ENCODE measurements around the gene SLC38A5. TPM values are rescaled to one million over a fixed set of nuclear protein-coding genes. Genes with fewer than 3 reads are reported as not detected.
A peak's percentile ranks its signal among the peaks of the same experiment; 100 is the strongest.

Gene SLC38A5
- total RNA-seq, 1 experiment from 2014 or later: 0.46 TPM

- intact Hi-C loops (cut with micrococcal nuclease; ENCODE audit: unreplicated experiment): loop anchor here (1.0 to 2.0 kb wide), 2 partner anchors 22 to 427 kb away; no protein-coding TSS in a partner anchor
- Histone ChIP-seq H3K4me1 (replicated peaks; ENCODE audit: insufficient read depth) (no peaks in the 10 kb centered on the region), H3K4me2 (peak overlapping the region; percentile 64), H2AFZ (no peak overlapping the region), H4K20me1 (ENCODE audit: insufficient read depth) (no peaks in the 10 kb centered on the region), H3K27me3 (ENCODE audit: insufficient read depth, low read depth) (no peaks in the 10 kb centered on the region), H3K9me3 (ENCODE audit: insufficient read depth, low read depth) (no peaks in the 10 kb centered on the region), H3K4me3 (peak overlapping the region; percentile 56), H3K36me3 (ENCODE audit: low read depth) (no peaks in the 10 kb centered on the region), H3F3A (ENCODE audit: insufficient read depth, low read depth) (no peaks in the 10 kb centered on the region), H3K27ac (no peak overlapping the region), H3K9me2 (ENCODE audit: insufficient read depth) (no peaks in the 10 kb centered on the region), H3K79me2 (ENCODE audit: low read depth) (no peaks in the 10 kb centered on the region)
- no peak for DNase-seq
- no peak for TF ChIP-seq CTCF (conservative IDR thresholded peaks at IDR 0.05)
- no peak for TF ChIP-seq EZH2 (IDR thresholded peaks at IDR 0.05; ENCODE audit: low read depth)
- ChIA-PET CTCF (no interaction called here), POLR2A (ENCODE audit: unreplicated experiment) (no interaction called here)
- no TSS peak for BruUV-seq (replicated peaks)
Observed at GRCh38 chrX:48509619-48510018, 39.6 kb upstream of the SLC38A5 start.

GRCh38 chrX:48509245-48509590 is 39.2 kb upstream of the SLC38A5 start:
- Histone ChIP-seq H3K4me2 (peak overlapping the region; percentile 64), H3K36me3 (ENCODE audit: low read depth) (no peaks in the 10 kb centered on the region), H3K27ac (no peak overlapping the region), H3F3A (ENCODE audit: insufficient read depth, low read depth) (no peaks in the 10 kb centered on the region), H3K4me1 (replicated peaks; ENCODE audit: insufficient read depth) (no peaks in the 10 kb centered on the region), H3K27me3 (ENCODE audit: insufficient read depth, low read depth) (no peaks in the 10 kb centered on the region), H3K79me2 (ENCODE audit: low read depth) (no peaks in the 10 kb centered on the region), H3K9me3 (ENCODE audit: insufficient read depth, low read depth) (no peaks in the 10 kb centered on the region), H2AFZ (0 out of 2 replicates have a peak overlapping the region, but pooled peaks have one; percentile 64), H4K20me1 (ENCODE audit: insufficient read depth) (no peaks in the 10 kb centered on the region), H3K4me3 (peak overlapping the region; percentile 56), H3K9me2 (ENCODE audit: insufficient read depth) (no peaks in the 10 kb centered on the region)
- no peak for DNase-seq
- no peak for TF ChIP-seq CTCF (conservative IDR thresholded peaks at IDR 0.05)
- TF ChIP-seq EZH2 (IDR thresholded peaks at IDR 0.05; ENCODE audit: low read depth): no peak
- CTCF ChIA-PET: no interaction called here
- POLR2A ChIA-PET (ENCODE audit: unreplicated experiment): no interaction called here
- BruUV-seq (replicated peaks): no TSS peak
- intact Hi-C loops (cut with micrococcal nuclease; ENCODE audit: unreplicated experiment): loop anchor here (1.0 kb wide), 1 partner anchor 22 kb away; no protein-coding TSS in a partner anchor

GRCh38 chrX:48508400-48509244 is 38.6 kb upstream of the SLC38A5 start, which contains the start of gene PORCN:
Gene PORCN, plus strand, starts transcription at chrX:48508992. Its CDS starts 829 bp downstream, at chrX:48509821.
- POLR2A ChIA-PET (ENCODE audit: unreplicated experiment): interaction anchor here (0.6 kb wide), 1 partner anchor 90 kb away, joined by 6 read pairs; no protein-coding TSS in a partner anchor
- Histone ChIP-seq H4K20me1 (ENCODE audit: insufficient read depth) (no peaks in the 10 kb centered on the region), H3K4me2 (peak within 1 kb of the TSS; percentile 64), H3K9me3 (ENCODE audit: insufficient read depth, low read depth) (no peaks in the 10 kb centered on the region), H3K27ac (peak within 1 kb of the TSS; percentile 77), H3K9me2 (ENCODE audit: insufficient read depth) (no peaks in the 10 kb centered on the region), H3K27me3 (ENCODE audit: insufficient read depth, low read depth) (no peaks in the 10 kb centered on the region), H3K4me3 (peak within 1 kb of the TSS; percentile 56), H3K36me3 (ENCODE audit: low read depth) (no peaks in the 10 kb centered on the region), H3F3A (ENCODE audit: insufficient read depth, low read depth) (no peaks in the 10 kb centered on the region), H3K79me2 (ENCODE audit: low read depth) (no peaks in the 10 kb centered on the region), H3K4me1 (replicated peaks; ENCODE audit: insufficient read depth) (no peaks in the 10 kb centered on the region), H2AFZ (peak within 1 kb of the TSS; percentile 69; the same call in 1 of the 2 replicates)
- CTCF ChIA-PET: no interaction called here
- DNase-seq: peak; percentile 48 to 63
- TSS peak; percentile 90 for BruUV-seq (replicated peaks)
- TF ChIP-seq CTCF (conservative IDR thresholded peaks at IDR 0.05) (no peak), EZH2 (IDR thresholded peaks at IDR 0.05; ENCODE audit: low read depth) (no peak)
- intact Hi-C loops (cut with micrococcal nuclease; ENCODE audit: unreplicated experiment): loop anchor here (1.0 kb wide), 1 partner anchor 21 kb away; no protein-coding TSS in a partner anchor

Data from PC-9 (cell line).